ENCODE data around the gene FMNL2.

The FMNL2 gene

GRCh38 chr2:152508446-152508845 is 173.5 kb downstream of the FMNL2 start:
- no peak overlapping the region for H3K27ac ChIP-seq (ENCODE audit: extremely low read depth, low read depth, low read length)
- H3K4me1 ChIP-seq (ENCODE audit: control insufficient read depth, insufficient read depth, low read length): peaks cover 25% of the 10 kb centered on the region
- H3K9me3 ChIP-seq (ENCODE audit: control insufficient read depth, insufficient read depth, low read depth, low read length): no peaks in the 10 kb centered on the region
- no peak overlapping the region for H3K4me3 ChIP-seq (ENCODE audit: low read depth, low read length)
- peak; percentile 43 for TF ChIP-seq ZFHX2 (tag by site-specific recombination; conservative IDR thresholded peaks at IDR 0.05)
- TF ChIP-seq ZNF600 (tag by site-specific recombination; IDR thresholded peaks at IDR 0.05): 0 out of 2 replicates have a peak, but pooled peaks have one; percentile 27
- TF ChIP-seq ZNF23 (tag by site-specific recombination; IDR thresholded peaks at IDR 0.05; ENCODE audit: borderline replicate concordance): no peak
- no peaks in the 10 kb centered on the region for H3K36me3 ChIP-seq (ENCODE audit: control insufficient read depth in 2 of 2, insufficient read depth in 1 of 2, low read length in 2 of 2)
- CTCF ChIA-PET: no interaction called here
- POLR2A ChIA-PET: no interaction called here

GRCh38 chr2:152509772-152510491 is 175.0 kb downstream of the FMNL2 start:
- ChIA-PET POLR2A (interaction anchor here (0.6 kb wide), 1 partner anchor 53 kb away, joined by 5 read pairs; no protein-coding TSS in a partner anchor), CTCF (no interaction called here)
- Histone ChIP-seq H3K4me3 (ENCODE audit: low read depth, low read length) (no peak overlapping the region), H3K9me3 (ENCODE audit: control insufficient read depth, insufficient read depth, low read depth, low read length) (no peaks in the 10 kb centered on the region), H3K36me3 (ENCODE audit: control insufficient read depth in 2 of 2, insufficient read depth in 1 of 2, low read length in 2 of 2) (no peaks in the 10 kb centered on the region), H3K27ac (ENCODE audit: extremely low read depth, low read depth, low read length) (no peak overlapping the region), H3K4me1 (ENCODE audit: control insufficient read depth, insufficient read depth, low read length) (peaks cover 30% of the 10 kb centered on the region)
- TF ChIP-seq GFI1B (tag by site-specific recombination; IDR thresholded peaks at IDR 0.05) (no peak), ZNF140 (tag by site-specific recombination; IDR thresholded peaks at IDR 0.05) (no peak), ZBTB21 (tag by site-specific recombination; IDR thresholded peaks at IDR 0.05) (no peak), ZNF121 (tag by site-specific recombination; IDR thresholded peaks at IDR 0.05) (peak; percentile 77; the same call in 1 of the 2 replicates), ZNF292 (tag by site-specific recombination; IDR thresholded peaks at IDR 0.05; ENCODE audit: borderline replicate concordance, low read depth) (no peak), ZNF660 (tag by site-specific recombination; IDR thresholded peaks at IDR 0.05) (no peak)

GRCh38 chr2:152510621-152511020 is 175.6 kb downstream of the FMNL2 start:
- TF ChIP-seq ZNF449 (tag by site-specific recombination; IDR thresholded peaks at IDR 0.05): 0 out of 2 replicates have a peak, but pooled peaks have one; percentile 46
- no peak for TF ChIP-seq ZNF610 (tag by site-specific recombination; IDR thresholded peaks at IDR 0.05; ENCODE audit: borderline replicate concordance)
- ChIA-PET POLR2A (no interaction called here), CTCF (no interaction called here)
- H3K4me3 ChIP-seq (ENCODE audit: low read depth, low read length): no peak overlapping the region
- H3K36me3 ChIP-seq (ENCODE audit: control insufficient read depth in 2 of 2, insufficient read depth in 1 of 2, low read length in 2 of 2): no peaks in the 10 kb centered on the region
- H3K9me3 ChIP-seq (ENCODE audit: control insufficient read depth, insufficient read depth, low read depth, low read length): no peaks in the 10 kb centered on the region
- H3K4me1 ChIP-seq (ENCODE audit: control insufficient read depth, insufficient read depth, low read length): peaks cover 30% of the 10 kb centered on the region
- H3K27ac ChIP-seq (ENCODE audit: extremely low read depth, low read depth, low read length): no peak overlapping the region

- CTCF ChIA-PET: no interaction called here
- no peak overlapping the region for H3K4me3 ChIP-seq (ENCODE audit: low read depth, low read length)
- POLR2A ChIA-PET: no interaction called here
- no peaks in the 10 kb centered on the region for H3K36me3 ChIP-seq (ENCODE audit: control insufficient read depth in 2 of 2, insufficient read depth in 1 of 2, low read length in 2 of 2)
- no peak overlapping the region for H3K27ac ChIP-seq (ENCODE audit: extremely low read depth, low read depth, low read length)
- H3K9me3 ChIP-seq (ENCODE audit: control insufficient read depth, insufficient read depth, low read depth, low read length): no peaks in the 10 kb centered on the region
- peaks cover 24% of the 10 kb centered on the region for H3K4me1 ChIP-seq (ENCODE audit: control insufficient read depth, insufficient read depth, low read length)
- TF ChIP-seq ZNF202 (tag by site-specific recombination; IDR thresholded peaks at IDR 0.05; ENCODE audit: borderline replicate concordance): no peak
- no peak for TF ChIP-seq HOXA7 (CRISPR knock-in tag; IDR thresholded peaks at IDR 0.05; ENCODE audit: borderline replicate concordance)
- TF ChIP-seq ZSCAN18 (tag by site-specific recombination; IDR thresholded peaks at IDR 0.05): no peak
- no peak for TF ChIP-seq SP7 (tag by site-specific recombination; IDR thresholded peaks at IDR 0.05)
- no peak for TF ChIP-seq ZNF785 (tag by site-specific recombination; IDR thresholded peaks at IDR 0.05)
- TF ChIP-seq ZNF473 (tag by site-specific recombination; IDR thresholded peaks at IDR 0.05): no peak
- no peak for TF ChIP-seq EGR2 (tag by site-specific recombination; IDR thresholded peaks at IDR 0.05; ENCODE audit: low read depth)
- TF ChIP-seq ZFP37 (tag by site-specific recombination; IDR thresholded peaks at IDR 0.05): no peak
- no peak for TF ChIP-seq ZFP3 (tag by site-specific recombination; IDR thresholded peaks at IDR 0.05; ENCODE audit: low read depth)
- no peak for TF ChIP-seq GLI2 (tag by site-specific recombination; IDR thresholded peaks at IDR 0.05; ENCODE audit: borderline replicate concordance, low read depth)
- no peak for TF ChIP-seq ZXDB (tag by site-specific recombination; IDR thresholded peaks at IDR 0.05)
- no peak for TF ChIP-seq ZNF660 (tag by site-specific recombination; IDR thresholded peaks at IDR 0.05)
- TF ChIP-seq ZNF350 (tag by site-specific recombination; IDR thresholded peaks at IDR 0.05): no peak
- no peak for TF ChIP-seq TRIM28 (IDR thresholded peaks at IDR 0.05; ENCODE audit: borderline replicate concordance, low read length)
- TF ChIP-seq ZNF548 (tag by site-specific recombination; IDR thresholded peaks at IDR 0.05): no peak
- no peak for TF ChIP-seq KLF1 (tag by site-specific recombination; IDR thresholded peaks at IDR 0.05)
Observed at GRCh38 chr2:152511981-152512380, 177.0 kb downstream of the FMNL2 start.

All from HEK293 (cell line).